H9 (cell line): ENCODE results near the gene LSM3. TPM values are rescaled to one million over a fixed set of nuclear protein-coding genes. Genes with fewer than 3 reads are reported as not detected.

ENCODE experiments used
- DNase-seq: peaks from one replicate; pipeline ENCODE4 v3.0.0-alpha.2; 2017
- H2AFZ ChIP-seq: one replicate; pipeline ENCODE4 v1.6.1; 2013; ENCODE audit warnings: mild to moderate bottlenecking, low read length, control low read depth, moderate library complexity
- H2AK5ac ChIP-seq: 2 replicates; pipeline ENCODE4 v1.6.1; 2013; ENCODE audit warnings: low read length, control low read depth, mixed read lengths; ENCODE audit not compliant: insufficient read length
- H2BK120ac ChIP-seq: one replicate; pipeline ENCODE4 v1.6.1; 2013; ENCODE audit warnings: low read depth, mild to moderate bottlenecking, low read length, control low read depth, inconsistent platforms; ENCODE audit not compliant: poor library complexity, severe bottlenecking
- H2BK12ac ChIP-seq: 2 replicates; pipeline ENCODE4 v1.6.1; 2013; ENCODE audit warnings: low read length, control low read depth, mixed read lengths, low read depth; ENCODE audit not compliant: insufficient read length
- H2BK15ac ChIP-seq: 2 replicates; pipeline ENCODE4 v1.6.1; 2013; ENCODE audit warnings: low read depth, low read length, control low read depth
- H2BK20ac ChIP-seq: one replicate; pipeline ENCODE4 v1.6.1; 2013; ENCODE audit warnings: low read depth, mild to moderate bottlenecking, low read length, control low read depth, inconsistent platforms; ENCODE audit not compliant: poor library complexity, severe bottlenecking
- H2BK5ac ChIP-seq: 2 replicates; pipeline ENCODE4 v1.6.1; 2013; ENCODE audit warnings: low read length, control low read depth, mixed read lengths; ENCODE audit not compliant: insufficient read length
- H3K14ac ChIP-seq: 2 replicates; pipeline ENCODE4 v1.6.1; 2013; ENCODE audit warnings: low read length, control low read depth; ENCODE audit not compliant: insufficient read depth
- H3K18ac ChIP-seq: 2 replicates; pipeline ENCODE4 v1.6.1; 2013; ENCODE audit warnings: low read depth, mild to moderate bottlenecking, mixed read lengths, low read length, control low read depth; ENCODE audit not compliant: insufficient read length
- H3K23ac ChIP-seq: 2 replicates; pipeline ENCODE4 v1.6.1; 2013; ENCODE audit warnings: low read length, control low read depth, mixed read lengths, low read depth; ENCODE audit not compliant: insufficient read length
- H3K23me2 ChIP-seq: 2 replicates; pipeline ENCODE4 v1.6.1; 2013; ENCODE audit warnings: low read depth, mild to moderate bottlenecking, mixed read lengths, low read length, control low read depth; ENCODE audit not compliant: insufficient read length, poor library complexity, severe bottlenecking
- H3K27ac ChIP-seq: 2 replicates; pipeline ENCODE4 v1.5.1; 2013; ENCODE audit warnings: low read length, control low read depth, mixed read lengths, low read depth; ENCODE audit not compliant: insufficient read length
- H3K27me3 ChIP-seq: 2 replicates; pipeline ENCODE4 v1.6.1; 2013; ENCODE audit warnings: low read length, control low read depth, inconsistent platforms; ENCODE audit not compliant: insufficient read depth
- H3K4ac ChIP-seq: 2 replicates; pipeline ENCODE4 v1.6.1; 2013; ENCODE audit warnings: low read depth, mild to moderate bottlenecking, control low read depth, inconsistent platforms, low read length, moderate library complexity
- H3K4me1 ChIP-seq: 2 replicates; pipeline ENCODE4 v1.6.1; 2013; ENCODE audit warnings: low read length, control low read depth, inconsistent platforms; ENCODE audit not compliant: insufficient read depth
- H3K4me2 ChIP-seq: 2 replicates; pipeline ENCODE4 v1.6.1; 2013; ENCODE audit warnings: low read length, control low read depth, mixed read lengths; ENCODE audit not compliant: insufficient read length, insufficient read depth
- H3K56ac ChIP-seq: 2 replicates; pipeline ENCODE4 v1.6.1; 2013; ENCODE audit warnings: low read depth, mild to moderate bottlenecking, mixed read lengths, low read length, control low read depth; ENCODE audit not compliant: insufficient read length
- H3K79me1 ChIP-seq: 2 replicates; pipeline ENCODE4 v1.6.1; 2013; ENCODE audit warnings: low read depth, mild to moderate bottlenecking, moderate library complexity, low read length, control low read depth, inconsistent platforms; ENCODE audit not compliant: insufficient read depth, poor library complexity, severe bottlenecking
- H3K79me2 ChIP-seq: 2 replicates; pipeline ENCODE4 v1.6.1; 2013; ENCODE audit warnings: low read length, control low read depth, inconsistent platforms; ENCODE audit not compliant: insufficient read depth
- H3K9ac ChIP-seq: 2 replicates; pipeline ENCODE4 v1.6.1; 2013; ENCODE audit warnings: low read length, control low read depth, mixed read lengths; ENCODE audit not compliant: insufficient read length; ENCODE audit errors: extremely low read depth
- H3K9me3 ChIP-seq: one replicate; pipeline ENCODE4 v1.6.1; 2013; ENCODE audit warnings: low read depth, low read length, inconsistent platforms; ENCODE audit not compliant: control insufficient read depth
- H3T11ph ChIP-seq: one replicate; pipeline ENCODE4 v1.6.1; 2013; ENCODE audit warnings: mild to moderate bottlenecking, low read length, control low read depth, inconsistent platforms
- H4K20me1 ChIP-seq: one replicate; pipeline ENCODE4 v1.6.1; 2013; ENCODE audit not compliant: control insufficient read depth, insufficient read length, insufficient read depth
- H4K5ac ChIP-seq: 2 replicates; pipeline ENCODE4 v1.6.1; 2013; ENCODE audit warnings: low read depth, mild to moderate bottlenecking, mixed read lengths, low read length, control low read depth; ENCODE audit not compliant: insufficient read length
- H4K8ac ChIP-seq: replicated peaks from 2 replicates; pipeline ENCODE4 v1.6.1; 2013; ENCODE audit warnings: low read length, control low read depth, mixed read lengths, low read depth; ENCODE audit not compliant: insufficient read length
- H4K91ac ChIP-seq: 2 replicates; pipeline ENCODE4 v1.6.1; 2013; ENCODE audit warnings: low read depth, mild to moderate bottlenecking, moderate library complexity, mixed read lengths, low read length, control low read depth; ENCODE audit not compliant: insufficient read length
- H3K27ac Mint-ChIP-seq, 3 experiments: 2 replicates in 2 of 3; 3 replicates in 1 of 3; pipeline ENCODE4 v1.8.0; 2020 to 2021; ENCODE audit warnings: mixed read lengths in 3 of 3, mild to moderate bottlenecking in 1 of 3, moderate library complexity in 1 of 3
- H3K27me3 Mint-ChIP-seq: 2 replicates; pipeline ENCODE4 v1.8.0; 2021; ENCODE audit warnings: low read depth, mild to moderate bottlenecking, moderate library complexity, mixed read lengths
- H3K36me3 Mint-ChIP-seq, 3 experiments: 2 replicates in 2 of 3; 3 replicates in 1 of 3; pipeline ENCODE4 v1.8.0; 2020 to 2021; ENCODE audit warnings: low read depth in 3 of 3, mixed read lengths in 3 of 3; ENCODE audit not compliant: insufficient read depth in 1 of 3
- H3K4me1 Mint-ChIP-seq, 2 experiments: 2 replicates each; pipeline ENCODE4 v1.8.0; 2020; ENCODE audit warnings: mixed read lengths in 2 of 2
- H3K4me3 Mint-ChIP-seq, 2 experiments: 2 replicates in 1 of 2; 3 replicates in 1 of 2; pipeline ENCODE4 v1.8.0; 2020 to 2021; ENCODE audit warnings: mild to moderate bottlenecking in 2 of 2, mixed read lengths in 2 of 2, moderate library complexity in 1 of 2
- H3K9me3 Mint-ChIP-seq, 2 experiments: 2 replicates in 1 of 2; 3 replicates in 1 of 2; pipeline ENCODE4 v1.8.0; 2020; ENCODE audit warnings: mild to moderate bottlenecking in 2 of 2, mixed read lengths in 2 of 2, moderate library complexity in 1 of 2
- CTCF ChIP-seq: fragments of 200-600 bp; sonication (generic); conservative IDR thresholded peaks from 3 replicates; pipeline ENCODE4 v1.8.0; 2021; ENCODE audit warnings: antibody characterized with exemption, mild to moderate bottlenecking
- WGBS: extraction: QIAGEN DNeasy Blood & Tissue Kit; methylation state at CpG from one replicate; pipeline ENCODE4 v1.1.7; 2013; ENCODE audit warnings: missing lambda C conversion rate, low lambda C conversion rate, mixed read lengths; ENCODE audit not compliant: insufficient read length; ENCODE audit errors: extremely low coverage; 5-methylcytosine and 5-hydroxymethylcytosine counted together
- total RNA-seq: library from RNA; stranded (reverse); gene quantifications from 2 replicates; pipeline ENCODE4 v1.2.1, GENCODE V29; 2021

The LSM3 gene
- total RNA-seq, 1 experiment from 2014 or later: 24.4 TPM

GRCh38 chr3:14133876-14134275 is 44.7 kb upstream of the LSM3 start:
- no peaks in the 10 kb centered on the region for H3K27me3 Mint-ChIP-seq

More at GRCh38 chr3:14133876-14134275, 44.7 kb upstream of the LSM3 start:
- no peaks in the 10 kb centered on the region for H3K27me3 ChIP-seq
- H3K4me3 Mint-ChIP-seq: no peak overlapping the region
- H2AFZ ChIP-seq: no peak overlapping the region
- H3K27ac ChIP-seq: no peak overlapping the region
- H3K36me3 Mint-ChIP-seq: peaks cover 22 to 85% (median 70%) of the 10 kb centered on the region in 3 experiments; a peak in 6 of 7 replicates
- no peak overlapping the region for H4K5ac ChIP-seq
- H3K23ac ChIP-seq: no peak overlapping the region
- DNase-seq: no peak
- no peak overlapping the region for H3K9ac ChIP-seq
- no peak overlapping the region for H3K4ac ChIP-seq
- no CpG with 5 or more reads among the region's 5 CpGs for WGBS
- no peak overlapping the region for H3K14ac ChIP-seq
- no peak overlapping the region for H2BK20ac ChIP-seq
- H4K91ac ChIP-seq: no peak overlapping the region
- no peak overlapping the region for H3K27ac Mint-ChIP-seq
- H3K4me2 ChIP-seq: no peak overlapping the region
- H3T11ph ChIP-seq: no peak overlapping the region
- H3K4me1 Mint-ChIP-seq: no peaks in the 10 kb centered on the region
- no peak overlapping the region for H4K8ac ChIP-seq
- no peak overlapping the region for H2BK120ac ChIP-seq
- H2BK12ac ChIP-seq: no peak overlapping the region
- H3K9me3 ChIP-seq: no peaks in the 10 kb centered on the region
- no peak overlapping the region for H3K56ac ChIP-seq
- no peaks in the 10 kb centered on the region for H3K9me3 Mint-ChIP-seq
- H3K18ac ChIP-seq: no peak overlapping the region
- TF ChIP-seq CTCF: no peak
- no peaks in the 10 kb centered on the region for H3K4me1 ChIP-seq
- H2AK5ac ChIP-seq: no peak overlapping the region
- no peaks in the 10 kb centered on the region for H4K20me1 ChIP-seq
- no peaks in the 10 kb centered on the region for H3K79me2 ChIP-seq
- no peak overlapping the region for H2BK5ac ChIP-seq
- no peaks in the 10 kb centered on the region for H3K79me1 ChIP-seq
- H2BK15ac ChIP-seq: no peak overlapping the region
- H3K23me2 ChIP-seq: no peaks in the 10 kb centered on the region
